Measurements from ENCODE around the gene DNLZ.

DNLZ gene

DNA sequence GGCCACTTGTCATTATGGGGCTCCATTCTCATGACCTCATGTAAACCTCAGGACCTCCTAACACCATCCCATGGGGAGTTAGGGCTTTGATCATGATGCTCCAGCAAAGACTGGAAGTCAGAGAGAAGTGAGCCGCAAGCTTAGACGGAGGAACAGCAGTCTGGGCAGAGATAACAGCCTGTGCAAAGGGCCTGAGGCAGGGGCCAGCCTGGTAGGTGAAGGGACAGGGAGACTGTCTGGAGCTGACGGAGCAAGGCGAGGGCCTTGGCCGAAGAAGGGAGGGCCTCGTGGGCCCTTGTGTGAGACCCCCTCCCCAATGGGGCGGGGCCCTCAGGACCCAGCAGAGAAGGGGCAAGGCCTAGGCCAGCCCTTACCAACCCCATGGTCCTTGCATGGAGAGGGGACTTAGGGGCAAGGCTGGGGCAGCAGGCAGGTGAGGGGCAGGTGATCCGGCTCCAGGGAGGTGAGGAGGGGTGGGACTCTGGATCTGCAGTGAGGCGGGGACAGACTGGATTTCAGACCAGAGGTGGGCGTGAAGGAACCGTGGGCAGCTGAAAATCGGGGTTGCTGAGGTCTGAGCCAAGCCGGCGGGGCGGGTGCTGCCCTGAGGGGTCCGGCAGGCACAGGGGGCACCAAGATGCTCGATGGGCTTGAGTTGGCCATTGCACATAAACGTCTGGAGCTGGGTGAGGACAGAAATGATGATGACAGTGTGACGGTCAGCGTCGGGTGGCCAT is 18.8 kb downstream of the DNLZ start:
- DNase-seq (ENCODE audit: low read depth in 2 of 2, low spot score in 1 of 2): no peak

DNA sequence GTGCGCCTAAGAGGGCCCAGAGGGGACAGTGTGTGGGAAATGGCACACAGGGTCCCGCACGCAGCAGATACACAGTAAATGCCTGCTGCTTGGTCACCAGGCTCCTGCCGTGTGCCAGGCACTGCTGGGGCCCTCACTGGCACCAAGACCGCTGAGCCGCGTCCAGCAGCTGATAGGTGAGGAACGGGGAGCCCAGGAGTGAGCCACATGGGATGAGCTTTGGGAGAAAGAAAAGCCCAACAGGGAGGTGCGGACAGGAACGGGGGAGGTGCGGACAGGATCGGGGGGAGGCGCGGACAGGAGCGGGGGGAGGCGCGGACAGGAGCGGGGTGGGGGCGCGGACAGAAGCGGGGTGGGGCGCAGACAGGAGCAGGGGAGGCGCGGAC is 19.7 kb downstream of the DNLZ start:
- no peak for DNase-seq (ENCODE audit: low read depth in 2 of 2, low spot score in 1 of 2)

DNA sequence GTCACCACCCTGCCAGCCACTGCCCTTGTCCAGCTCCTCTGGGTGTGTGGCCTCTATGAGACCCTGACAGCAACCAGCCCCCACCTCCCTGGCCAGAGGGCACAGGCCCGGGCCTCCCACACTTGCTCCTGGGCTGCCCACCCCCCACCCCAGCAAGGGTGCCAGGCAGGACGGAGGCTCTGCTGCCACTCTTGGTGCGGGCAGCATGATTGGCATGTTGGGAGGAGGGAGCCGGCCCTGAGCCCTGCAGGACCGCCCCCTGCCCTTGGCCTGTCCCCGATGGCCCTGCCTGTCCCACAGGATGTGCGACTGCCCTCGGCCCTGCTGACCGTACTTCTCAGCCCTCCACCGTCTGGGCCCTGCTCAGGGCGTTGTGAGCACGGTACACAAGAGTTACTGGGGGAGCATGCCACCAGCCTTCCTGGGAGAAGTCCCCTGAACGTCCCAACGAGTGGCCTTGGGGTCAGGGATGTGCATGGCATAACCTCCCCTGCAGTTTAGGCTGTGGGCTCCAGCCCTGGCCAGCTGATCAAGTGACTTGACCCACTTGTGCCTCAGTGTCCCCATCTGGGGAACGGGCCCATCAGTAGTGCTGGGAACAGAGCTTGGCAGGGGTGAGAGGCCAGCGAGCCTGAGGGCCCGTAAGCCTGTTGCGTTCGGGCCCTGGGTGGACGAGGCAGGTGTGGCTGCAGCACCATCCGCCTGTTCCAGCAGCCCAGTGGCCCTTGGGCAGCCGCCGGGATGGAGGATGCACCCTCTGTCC is 20.2 kb downstream of the DNLZ start:
- no peak for DNase-seq (ENCODE audit: low read depth in 2 of 2, low spot score in 1 of 2)

GRCh38 chr9:136342181-136343120 is 21.1 kb downstream of the DNLZ start:
- DNase-seq (ENCODE audit: low read depth in 2 of 2, low spot score in 1 of 2): peak; percentile 28 to 41

GRCh38 chr9:136341769-136342168 is 21.8 kb downstream of the DNLZ start:
- DNase-seq (ENCODE audit: low read depth in 2 of 2, low spot score in 1 of 2): no peak

GRCh38 chr9:136341042-136341655 is 22.4 kb downstream of the DNLZ start:
- DNase-seq (ENCODE audit: low read depth in 2 of 2, low spot score in 1 of 2): no peak

DNA sequence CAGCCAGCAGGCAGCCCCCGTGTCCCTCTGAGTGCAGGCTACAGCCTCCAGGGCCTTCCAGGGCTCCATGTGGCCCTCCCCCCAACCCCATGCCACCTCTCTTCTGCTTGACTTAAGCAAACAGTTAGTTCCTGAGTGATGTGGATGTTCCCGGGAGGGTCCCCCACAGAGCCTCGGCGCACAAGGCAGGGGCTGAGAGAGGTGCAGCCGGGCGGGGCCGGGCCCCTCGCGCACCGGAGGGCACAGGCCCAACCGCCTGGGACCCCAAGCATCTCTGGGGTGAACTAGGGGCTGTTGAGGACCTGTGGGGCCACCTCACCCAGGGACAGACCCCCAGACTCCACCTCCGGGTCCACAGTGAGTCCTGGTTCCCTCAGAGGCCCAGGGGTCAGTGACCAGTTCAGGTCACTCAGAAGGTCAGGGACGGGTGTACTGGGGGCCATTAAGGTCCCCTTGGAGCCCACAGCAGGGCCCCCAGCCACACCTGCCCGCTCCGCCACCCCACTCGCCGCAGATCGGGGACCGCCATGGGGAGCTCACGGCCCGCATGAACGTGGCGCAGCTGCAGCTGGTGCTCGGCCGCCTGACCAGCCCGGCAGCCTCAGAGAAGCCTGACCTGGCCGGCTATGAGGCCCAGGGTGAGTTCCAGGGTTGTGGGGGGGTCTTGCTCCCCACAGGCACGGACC is 23.0 kb downstream of the DNLZ start:
- DNase-seq (ENCODE audit: low read depth in 2 of 2, low spot score in 1 of 2): no peak

DNA sequence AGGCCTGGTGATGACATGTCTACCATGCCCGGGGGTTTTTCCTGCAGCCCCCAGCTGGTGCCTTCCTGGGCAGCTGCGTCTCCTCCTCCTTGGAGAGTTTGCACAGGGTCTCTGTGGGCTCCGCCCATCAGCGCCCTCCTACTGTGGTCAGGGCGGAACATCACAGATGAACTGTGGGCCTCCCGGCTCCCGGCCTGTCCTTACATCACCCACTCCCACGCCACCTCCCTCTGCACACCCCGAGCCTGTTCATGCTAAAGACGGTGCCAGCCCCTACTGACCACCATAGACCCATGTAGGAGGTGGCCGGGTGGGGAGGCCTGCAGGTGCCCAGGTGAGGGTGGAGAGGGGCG is 23.6 kb downstream of the DNLZ start:
- no peak for DNase-seq (ENCODE audit: low read depth in 2 of 2, low spot score in 1 of 2)

GRCh38 chr9:136339173-136339957 is 24.2 kb downstream of the DNLZ start:
- no peak for DNase-seq (ENCODE audit: low read depth in 2 of 2, low spot score in 1 of 2)

DNA sequence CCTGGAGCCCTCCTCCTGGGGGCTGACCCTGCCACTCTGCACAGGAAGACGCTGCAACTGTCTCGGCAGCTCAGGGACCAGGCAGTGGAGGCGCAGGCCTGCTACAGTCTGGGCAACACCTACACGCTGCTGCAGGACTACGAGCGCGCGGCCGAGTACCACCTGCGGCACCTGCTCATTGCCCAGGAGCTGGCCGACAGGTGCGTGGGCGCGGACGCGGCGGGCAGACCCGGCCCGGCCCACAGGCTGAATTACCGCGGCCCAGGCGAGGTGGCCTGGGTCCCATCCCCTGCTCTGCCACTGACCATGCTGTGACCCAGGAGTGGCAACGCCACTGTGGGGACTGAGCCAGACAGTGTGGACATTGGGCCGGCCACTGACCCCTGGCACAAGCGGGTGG is 25.0 kb downstream of the DNLZ start:
- no peak for DNase-seq (ENCODE audit: low read depth in 2 of 2, low spot score in 1 of 2)

GRCh38 chr9:136337416-136338395 is 25.8 kb downstream of the DNLZ start:
- no peak for DNase-seq (ENCODE audit: low read depth in 2 of 2, low spot score in 1 of 2)

DNA sequence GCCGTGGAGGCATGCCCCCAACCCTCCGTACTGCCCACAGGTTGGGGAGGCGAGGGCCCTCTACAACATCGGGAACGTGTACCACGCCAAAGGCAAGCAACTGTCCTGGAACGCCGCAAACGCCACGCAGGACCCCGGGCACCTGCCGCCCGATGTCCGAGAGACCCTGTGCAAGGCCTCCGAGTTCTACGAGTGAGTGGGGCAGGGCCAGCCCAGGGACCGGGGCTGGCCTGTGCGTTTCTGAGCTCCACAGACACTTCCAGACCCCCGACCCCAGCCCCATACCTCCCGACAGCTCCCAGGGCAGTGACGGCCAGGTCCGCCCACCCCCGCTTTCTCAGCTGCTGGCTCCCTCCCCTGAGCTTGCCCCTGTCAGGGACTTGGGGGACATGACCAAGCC is 26.7 kb downstream of the DNLZ start:
- no peak for DNase-seq (ENCODE audit: low read depth in 2 of 2, low spot score in 1 of 2)

- DNase-seq (ENCODE audit: low read depth in 2 of 2, low spot score in 1 of 2): no peak
Measured at GRCh38 chr9:136336156-136336870, 27.2 kb downstream of the DNLZ start.

- no peak for DNase-seq (ENCODE audit: low read depth in 2 of 2, low spot score in 1 of 2)
Measured at GRCh38 chr9:136335296-136336155, 28.0 kb downstream of the DNLZ start.

DNA sequence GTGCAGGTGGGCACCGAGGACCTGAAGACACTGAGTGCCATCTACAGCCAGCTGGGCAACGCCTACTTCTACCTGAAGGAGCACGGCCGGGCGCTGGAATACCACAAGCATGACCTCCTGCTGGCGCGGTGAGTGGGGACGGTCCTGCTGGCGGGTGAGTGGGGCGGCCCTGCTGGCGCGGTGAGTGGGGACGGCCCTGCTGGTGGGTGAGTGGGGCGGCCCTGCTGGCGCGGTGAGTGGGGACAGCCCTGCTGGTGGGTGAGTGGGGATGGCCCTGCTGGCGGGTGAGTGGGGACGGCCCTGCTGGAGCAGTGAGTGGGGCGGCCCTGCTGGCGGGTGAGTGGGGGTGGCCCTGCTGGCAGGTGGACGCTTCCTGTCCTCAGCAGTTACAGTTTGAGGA is 29.0 kb downstream of the DNLZ start:
- DNase-seq (ENCODE audit: low read depth in 2 of 2, low spot score in 1 of 2): no peak

DNA sequence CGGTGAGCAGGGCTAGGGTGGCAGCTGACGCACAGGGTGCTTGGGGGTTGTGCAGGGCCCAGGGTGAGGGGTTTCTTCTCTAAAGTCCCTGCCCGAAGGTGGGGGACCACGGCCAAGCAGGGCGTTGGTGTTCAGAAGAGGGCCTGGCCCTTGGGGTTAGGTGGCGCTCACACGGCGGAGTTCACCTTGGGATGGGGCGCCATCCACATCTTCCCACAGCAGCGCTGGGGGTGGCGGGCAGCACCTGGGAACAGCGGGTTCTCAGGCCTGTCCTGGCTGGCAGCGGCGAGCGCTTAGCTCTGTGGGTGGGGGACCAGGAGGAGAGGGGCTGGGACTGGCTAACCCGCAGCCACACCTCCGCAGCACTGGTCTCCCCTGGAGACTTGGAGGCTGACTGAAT is 30.1 kb downstream of the DNLZ start:
- no peak for DNase-seq (ENCODE audit: low read depth in 2 of 2, low spot score in 1 of 2)

DNA sequence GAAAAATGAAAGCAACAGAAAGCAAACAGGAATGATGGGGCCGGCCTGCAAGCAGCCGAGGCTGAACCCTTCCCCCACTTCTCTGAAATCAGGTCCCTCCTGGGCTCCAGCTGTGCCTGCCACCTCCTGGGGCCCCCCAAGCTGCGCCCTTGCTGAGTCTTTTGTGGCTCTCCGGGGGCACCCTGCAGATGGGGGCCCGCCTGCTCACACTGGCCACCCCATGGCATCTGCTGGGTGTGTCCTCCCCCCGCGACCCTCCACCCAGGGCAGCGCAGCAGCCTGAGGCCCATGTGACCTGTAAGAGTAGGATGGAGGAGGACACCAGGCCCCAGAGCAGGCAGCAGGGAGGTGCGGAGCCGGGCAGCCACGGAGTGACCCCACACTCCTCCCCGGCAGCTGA is 30.5 kb downstream of the DNLZ start:
- no peak for DNase-seq (ENCODE audit: low read depth in 2 of 2, low spot score in 1 of 2)
